ENCODE results near the gene ALLC.

DNA sequence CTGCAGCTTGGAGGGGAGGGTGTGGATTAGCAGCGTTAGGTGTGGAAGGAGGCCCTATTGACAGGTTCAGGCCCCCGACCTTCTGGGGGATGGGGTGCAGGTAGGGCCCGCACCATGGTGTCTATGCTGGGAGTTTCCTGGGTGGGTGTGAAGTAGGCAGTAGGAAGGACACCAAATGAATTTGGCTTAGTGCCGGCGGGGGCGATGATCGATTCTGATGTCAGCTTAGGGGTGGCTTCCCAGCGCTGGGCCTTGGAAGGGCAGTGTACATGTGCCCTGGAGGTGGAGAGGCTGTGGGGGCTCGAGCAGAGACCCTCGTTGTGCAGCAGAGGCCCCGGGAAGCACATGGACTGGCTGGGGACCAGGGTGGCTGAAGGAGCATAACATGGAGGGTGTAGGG is 67.0 kb downstream of the ALLC start:
- TF ChIP-seq, protein P1, sequence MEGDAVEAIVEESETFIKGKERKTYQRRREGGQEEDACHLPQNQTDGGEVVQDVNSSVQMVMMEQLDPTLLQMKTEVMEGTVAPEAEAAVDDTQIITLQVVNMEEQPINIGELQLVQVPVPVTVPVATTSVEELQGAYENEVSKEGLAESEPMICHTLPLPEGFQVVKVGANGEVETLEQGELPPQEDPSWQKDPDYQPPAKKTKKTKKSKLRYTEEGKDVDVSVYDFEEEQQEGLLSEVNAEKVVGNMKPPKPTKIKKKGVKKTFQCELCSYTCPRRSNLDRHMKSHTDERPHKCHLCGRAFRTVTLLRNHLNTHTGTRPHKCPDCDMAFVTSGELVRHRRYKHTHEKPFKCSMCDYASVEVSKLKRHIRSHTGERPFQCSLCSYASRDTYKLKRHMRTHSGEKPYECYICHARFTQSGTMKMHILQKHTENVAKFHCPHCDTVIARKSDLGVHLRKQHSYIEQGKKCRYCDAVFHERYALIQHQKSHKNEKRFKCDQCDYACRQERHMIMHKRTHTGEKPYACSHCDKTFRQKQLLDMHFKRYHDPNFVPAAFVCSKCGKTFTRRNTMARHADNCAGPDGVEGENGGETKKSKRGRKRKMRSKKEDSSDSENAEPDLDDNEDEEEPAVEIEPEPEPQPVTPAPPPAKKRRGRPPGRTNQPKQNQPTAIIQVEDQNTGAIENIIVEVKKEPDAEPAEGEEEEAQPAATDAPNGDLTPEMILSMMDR (conservative IDR thresholded peaks at IDR 0.05; ENCODE audit: low read depth in 2 of 2) = no peak
- TF ChIP-seq, protein P2, sequence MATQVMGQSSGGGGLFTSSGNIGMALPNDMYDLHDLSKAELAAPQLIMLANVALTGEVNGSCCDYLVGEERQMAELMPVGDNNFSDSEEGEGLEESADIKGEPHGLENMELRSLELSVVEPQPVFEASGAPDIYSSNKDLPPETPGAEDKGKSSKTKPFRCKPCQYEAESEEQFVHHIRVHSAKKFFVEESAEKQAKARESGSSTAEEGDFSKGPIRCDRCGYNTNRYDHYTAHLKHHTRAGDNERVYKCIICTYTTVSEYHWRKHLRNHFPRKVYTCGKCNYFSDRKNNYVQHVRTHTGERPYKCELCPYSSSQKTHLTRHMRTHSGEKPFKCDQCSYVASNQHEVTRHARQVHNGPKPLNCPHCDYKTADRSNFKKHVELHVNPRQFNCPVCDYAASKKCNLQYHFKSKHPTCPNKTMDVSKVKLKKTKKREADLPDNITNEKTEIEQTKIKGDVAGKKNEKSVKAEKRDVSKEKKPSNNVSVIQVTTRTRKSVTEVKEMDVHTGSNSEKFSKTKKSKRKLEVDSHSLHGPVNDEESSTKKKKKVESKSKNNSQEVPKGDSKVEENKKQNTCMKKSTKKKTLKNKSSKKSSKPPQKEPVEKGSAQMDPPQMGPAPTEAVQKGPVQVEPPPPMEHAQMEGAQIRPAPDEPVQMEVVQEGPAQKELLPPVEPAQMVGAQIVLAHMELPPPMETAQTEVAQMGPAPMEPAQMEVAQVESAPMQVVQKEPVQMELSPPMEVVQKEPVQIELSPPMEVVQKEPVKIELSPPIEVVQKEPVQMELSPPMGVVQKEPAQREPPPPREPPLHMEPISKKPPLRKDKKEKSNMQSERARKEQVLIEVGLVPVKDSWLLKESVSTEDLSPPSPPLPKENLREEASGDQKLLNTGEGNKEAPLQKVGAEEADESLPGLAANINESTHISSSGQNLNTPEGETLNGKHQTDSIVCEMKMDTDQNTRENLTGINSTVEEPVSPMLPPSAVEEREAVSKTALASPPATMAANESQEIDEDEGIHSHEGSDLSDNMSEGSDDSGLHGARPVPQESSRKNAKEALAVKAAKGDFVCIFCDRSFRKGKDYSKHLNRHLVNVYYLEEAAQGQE (IDR thresholded peaks at IDR 0.05; ENCODE audit: unreplicated experiment) = no peak
- TF ChIP-seq, protein P3, sequence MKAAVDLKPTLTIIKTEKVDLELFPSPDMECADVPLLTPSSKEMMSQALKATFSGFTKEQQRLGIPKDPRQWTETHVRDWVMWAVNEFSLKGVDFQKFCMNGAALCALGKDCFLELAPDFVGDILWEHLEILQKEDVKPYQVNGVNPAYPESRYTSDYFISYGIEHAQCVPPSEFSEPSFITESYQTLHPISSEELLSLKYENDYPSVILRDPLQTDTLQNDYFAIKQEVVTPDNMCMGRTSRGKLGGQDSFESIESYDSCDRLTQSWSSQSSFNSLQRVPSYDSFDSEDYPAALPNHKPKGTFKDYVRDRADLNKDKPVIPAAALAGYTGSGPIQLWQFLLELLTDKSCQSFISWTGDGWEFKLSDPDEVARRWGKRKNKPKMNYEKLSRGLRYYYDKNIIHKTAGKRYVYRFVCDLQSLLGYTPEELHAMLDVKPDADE (IDR thresholded peaks at IDR 0.05) = no peak
- TF ChIP-seq POLR2AphosphoS5 (IDR thresholded peaks at IDR 0.05; ENCODE audit: low read depth) = no peak
- TF ChIP-seq EZH2 (IDR thresholded peaks at IDR 0.05; ENCODE audit: low read depth, unreplicated experiment) = no peak

All from GM23338 (cell line).